Measurements from ENCODE around the gene FCN1. TPM values are rescaled to one million over a fixed set of nuclear protein-coding genes. Genes with fewer than 3 reads are reported as not detected.
"Not testable (repeated sequence)": the region's sequence is repeated elsewhere in the genome, so short reads cannot be mapped to it uniquely, and the experiment has no call there.

FCN1 gene
- total and polyA plus RNA-seq, 3 donors from 2014 or later = 0.19 to 8.0 TPM; not detected in 1

DNA sequence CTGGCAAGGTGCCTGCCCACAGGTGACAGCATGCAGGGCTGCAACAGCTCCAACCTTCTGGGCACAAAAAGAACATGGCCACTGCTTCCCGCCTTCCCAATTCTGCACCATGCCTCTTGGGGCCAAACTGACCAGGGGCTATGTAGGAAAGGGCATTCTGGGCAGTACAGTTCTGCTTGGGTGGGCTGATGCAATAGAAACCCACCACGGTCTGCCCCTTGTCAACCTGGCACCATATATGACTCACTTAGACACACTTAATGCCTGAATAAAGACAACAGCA lies 40.2 kb upstream of the FCN1 start:
- WGBS, 2 donors = 94 to 100% methylated on average over 1 to 2 of the region's 2 CpGs
- Histone ChIP-seq H3K27me3 (no peaks in the 10 kb centered on the region), H3K36me3 (ENCODE audit: low read depth, missing control alignments) (no peaks in the 10 kb centered on the region), H3K4me3 (no peak overlapping the region), H3K9me3 (no peaks in the 10 kb centered on the region), H3K4me1 (no peaks in the 10 kb centered on the region), H3K27ac (no peak overlapping the region)
- intact Hi-C loops (cut with DNase I; ENCODE audit: low total_unique reads) = no loop called here
- DNase-seq = no peak
- TF ChIP-seq, protein P1, sequence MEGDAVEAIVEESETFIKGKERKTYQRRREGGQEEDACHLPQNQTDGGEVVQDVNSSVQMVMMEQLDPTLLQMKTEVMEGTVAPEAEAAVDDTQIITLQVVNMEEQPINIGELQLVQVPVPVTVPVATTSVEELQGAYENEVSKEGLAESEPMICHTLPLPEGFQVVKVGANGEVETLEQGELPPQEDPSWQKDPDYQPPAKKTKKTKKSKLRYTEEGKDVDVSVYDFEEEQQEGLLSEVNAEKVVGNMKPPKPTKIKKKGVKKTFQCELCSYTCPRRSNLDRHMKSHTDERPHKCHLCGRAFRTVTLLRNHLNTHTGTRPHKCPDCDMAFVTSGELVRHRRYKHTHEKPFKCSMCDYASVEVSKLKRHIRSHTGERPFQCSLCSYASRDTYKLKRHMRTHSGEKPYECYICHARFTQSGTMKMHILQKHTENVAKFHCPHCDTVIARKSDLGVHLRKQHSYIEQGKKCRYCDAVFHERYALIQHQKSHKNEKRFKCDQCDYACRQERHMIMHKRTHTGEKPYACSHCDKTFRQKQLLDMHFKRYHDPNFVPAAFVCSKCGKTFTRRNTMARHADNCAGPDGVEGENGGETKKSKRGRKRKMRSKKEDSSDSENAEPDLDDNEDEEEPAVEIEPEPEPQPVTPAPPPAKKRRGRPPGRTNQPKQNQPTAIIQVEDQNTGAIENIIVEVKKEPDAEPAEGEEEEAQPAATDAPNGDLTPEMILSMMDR (IDR thresholded peaks at IDR 0.05) = no peak
- TF ChIP-seq POLR2A (IDR thresholded peaks at IDR 0.05) = no peak

DNA sequence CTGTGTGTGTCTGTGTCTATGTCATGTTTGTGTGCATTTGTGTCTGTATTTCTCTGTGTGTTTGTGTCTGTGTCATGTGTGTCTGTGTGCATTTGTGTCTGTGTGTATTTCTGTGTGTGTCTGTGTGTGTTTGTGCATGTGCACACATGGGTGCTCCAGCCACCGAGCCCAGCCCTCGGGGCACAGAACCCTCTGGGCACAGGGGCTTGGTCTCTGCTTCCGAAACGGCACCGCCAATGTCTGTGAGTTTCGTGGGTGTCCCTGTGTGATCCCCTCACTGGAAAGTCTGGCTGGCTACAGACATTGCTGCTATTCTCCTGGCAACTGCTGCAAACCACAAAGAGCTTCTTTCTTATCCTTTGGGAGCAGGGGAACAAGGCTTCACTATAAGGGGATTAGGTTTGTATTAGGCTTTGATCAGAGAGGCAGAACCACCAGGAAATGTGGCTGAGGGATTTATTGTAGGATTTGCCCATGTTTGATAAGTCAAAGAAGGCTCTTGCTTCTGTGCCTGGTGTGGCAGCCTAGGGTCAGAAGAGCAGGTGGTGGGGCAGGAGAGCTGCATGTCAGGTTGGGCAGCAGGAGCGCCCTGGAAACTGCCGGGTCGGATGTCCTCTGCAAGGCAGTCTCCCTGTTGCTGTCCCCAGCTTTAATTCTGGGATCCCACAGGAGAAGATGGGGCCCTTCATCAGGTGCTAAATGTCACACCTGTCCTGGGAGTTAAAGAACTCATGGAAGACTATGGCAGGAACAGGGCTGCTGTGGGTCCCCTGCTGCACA lies 39.6 kb upstream of the FCN1 start:
- H3K36me3 ChIP-seq (ENCODE audit: low read depth, missing control alignments) = no peaks in the 10 kb centered on the region
- 75 to 83% methylated on average over 5 to 9 of the region's 9 CpGs for WGBS, 2 donors
- no peak overlapping the region for H3K4me3 ChIP-seq
- no peak for DNase-seq
- H3K4me1 ChIP-seq = no peaks in the 10 kb centered on the region
- H3K27me3 ChIP-seq = no peaks in the 10 kb centered on the region
- no peaks in the 10 kb centered on the region for H3K9me3 ChIP-seq
- intact Hi-C loops (cut with DNase I; ENCODE audit: low total_unique reads) = no loop called here
- TF ChIP-seq, protein P1 (IDR thresholded peaks at IDR 0.05) = no peak
- TF ChIP-seq POLR2A (IDR thresholded peaks at IDR 0.05) = no peak
- H3K27ac ChIP-seq = no peak overlapping the region

DNA sequence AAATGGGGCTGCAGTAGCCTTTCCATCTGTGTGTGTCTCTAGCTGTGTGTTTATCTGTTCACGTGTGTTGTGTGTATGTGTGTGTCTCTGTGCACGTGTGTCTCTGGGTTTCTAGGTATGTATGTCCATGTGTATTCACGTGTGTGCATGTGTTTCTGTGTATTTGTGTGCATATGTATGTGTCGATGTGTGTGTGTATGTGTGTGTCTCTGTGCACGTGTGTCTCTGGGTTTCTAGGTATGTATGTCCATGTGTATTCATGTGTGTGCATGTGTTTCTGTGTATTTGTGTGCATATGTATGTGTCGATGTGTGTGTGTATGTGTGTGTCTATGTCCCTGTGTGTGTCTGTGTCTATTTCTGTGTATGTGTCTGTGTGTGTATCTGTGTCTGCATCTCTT lies 38.7 kb upstream of the FCN1 start:
- H3K27me3 ChIP-seq; intact Hi-C loops (cut with DNase I; ENCODE audit: low total_unique reads); H3K4me1 ChIP-seq; H3K4me3 ChIP-seq; H3K27ac ChIP-seq; H3K9me3 ChIP-seq; DNase-seq; H3K36me3 ChIP-seq (ENCODE audit: low read depth, missing control alignments): not testable (repeated sequence)
- WGBS, 2 donors = 92 to 96% methylated on average over 6 of the region's 6 CpGs

DNA sequence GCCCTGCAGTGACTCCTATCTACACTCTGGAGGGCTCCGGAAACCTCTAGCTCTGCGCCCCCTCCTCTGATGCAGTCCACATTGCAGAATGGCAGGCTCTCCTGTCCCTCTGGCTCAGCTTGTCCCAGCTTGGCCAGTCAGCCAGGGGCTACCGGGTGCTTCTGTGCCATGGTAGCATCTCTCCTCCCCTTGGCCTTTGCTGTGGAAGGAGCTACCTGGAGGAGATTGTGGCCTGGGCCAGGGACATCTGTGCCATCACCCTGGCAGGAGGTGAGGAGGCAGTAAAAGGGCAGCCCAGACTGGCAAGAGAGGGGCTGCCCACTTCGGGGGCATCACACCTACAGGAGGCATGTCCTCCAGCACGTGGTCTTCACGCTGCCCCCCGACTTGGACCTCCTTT lies 38.1 kb upstream of the FCN1 start:
- WGBS, 2 donors = 84 to 90% methylated on average over 5 to 7 of the region's 7 CpGs
- intact Hi-C loops (cut with DNase I; ENCODE audit: low total_unique reads) = no loop called here
- Histone ChIP-seq H3K27me3 (no peaks in the 10 kb centered on the region), H3K4me1 (no peaks in the 10 kb centered on the region), H3K36me3 (ENCODE audit: low read depth, missing control alignments) (no peaks in the 10 kb centered on the region), H3K4me3 (no peak overlapping the region), H3K9me3 (no peaks in the 10 kb centered on the region), H3K27ac (no peak overlapping the region)
- TF ChIP-seq, protein P1 (IDR thresholded peaks at IDR 0.05) = no peak
- no peak for TF ChIP-seq POLR2A (IDR thresholded peaks at IDR 0.05)
- no peak for DNase-seq

DNA sequence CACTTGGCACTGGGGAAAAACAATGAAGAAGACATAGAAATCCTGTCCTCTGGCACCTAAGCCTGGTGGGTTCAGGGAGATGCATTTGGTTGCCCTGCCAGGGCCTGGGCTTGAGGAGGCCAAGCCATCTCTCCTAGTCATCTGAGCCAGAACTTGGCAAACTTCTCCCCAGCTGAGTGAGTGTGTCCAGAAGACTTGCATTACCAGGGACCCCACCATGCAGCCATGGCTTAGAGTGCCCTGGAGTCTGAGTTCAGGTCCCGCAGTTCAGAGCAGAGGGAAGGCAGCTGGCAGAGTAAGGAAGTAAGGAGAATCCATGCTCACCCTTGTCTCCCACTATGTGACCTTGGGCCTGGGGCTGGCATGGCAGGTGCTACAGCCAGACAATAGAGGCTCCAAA lies 37.4 kb upstream of the FCN1 start:
- no peak overlapping the region for H3K4me3 ChIP-seq
- no peaks in the 10 kb centered on the region for H3K4me1 ChIP-seq
- H3K36me3 ChIP-seq (ENCODE audit: low read depth, missing control alignments) = no peaks in the 10 kb centered on the region
- intact Hi-C loops (cut with DNase I; ENCODE audit: low total_unique reads) = no loop called here
- 67 to 100% methylated on average over 1 of the region's 1 CpG for WGBS, 2 donors
- H3K9me3 ChIP-seq = no peaks in the 10 kb centered on the region
- no peaks in the 10 kb centered on the region for H3K27me3 ChIP-seq
- no peak overlapping the region for H3K27ac ChIP-seq
- DNase-seq = no peak
- no peak for TF ChIP-seq POLR2A (IDR thresholded peaks at IDR 0.05)
- TF ChIP-seq, protein P1 (IDR thresholded peaks at IDR 0.05) = no peak

Data from testis (tissue), 3 donors.